WERI-Rb-1 (cell line): ENCODE data around the gene NADK.

Experiments
- DNase-seq: peaks from one replicate; pipeline ENCODE4 v3.0.0-alpha.2; 2020
- H3K27ac ChIP-seq: fragments of 250-450 bp; sonication (Bioruptor Pico); 2 replicates; pipeline ENCODE4 v1.5.1; 2020; ENCODE audit warnings: mild to moderate bottlenecking, moderate library complexity
- H3K27me3 ChIP-seq: fragments of 250-450 bp; sonication (Bioruptor Pico); 2 replicates; pipeline ENCODE4 v1.5.1; 2021; ENCODE audit warnings: mild to moderate bottlenecking, low read depth, moderate library complexity; ENCODE audit not compliant: insufficient read depth, severe bottlenecking
- H3K36me3 ChIP-seq: fragments of 250-450 bp; sonication (Bioruptor Pico); 2 replicates; pipeline ENCODE4 v1.5.1; 2020; ENCODE audit warnings: mild to moderate bottlenecking, moderate library complexity
- H3K4me3 ChIP-seq: 2 replicates; pipeline ENCODE4 v1.5.1; 2011; ENCODE audit warnings: low read depth, mild to moderate bottlenecking, control low read depth, low read length
- H3K9me3 ChIP-seq: fragments of 250-450 bp; sonication (Bioruptor Pico); 2 replicates; pipeline ENCODE4 v1.5.1; 2021; ENCODE audit warnings: mild to moderate bottlenecking, moderate library complexity; ENCODE audit not compliant: severe bottlenecking
- TF ChIP-seq, protein P1 (sequence below): IDR thresholded peaks from 2 replicates; pipeline ENCODE4 v1.5.1; 2011; ENCODE audit warnings: low read depth, mild to moderate bottlenecking, control low read depth, inconsistent platforms, low read length

The NADK gene

DNA sequence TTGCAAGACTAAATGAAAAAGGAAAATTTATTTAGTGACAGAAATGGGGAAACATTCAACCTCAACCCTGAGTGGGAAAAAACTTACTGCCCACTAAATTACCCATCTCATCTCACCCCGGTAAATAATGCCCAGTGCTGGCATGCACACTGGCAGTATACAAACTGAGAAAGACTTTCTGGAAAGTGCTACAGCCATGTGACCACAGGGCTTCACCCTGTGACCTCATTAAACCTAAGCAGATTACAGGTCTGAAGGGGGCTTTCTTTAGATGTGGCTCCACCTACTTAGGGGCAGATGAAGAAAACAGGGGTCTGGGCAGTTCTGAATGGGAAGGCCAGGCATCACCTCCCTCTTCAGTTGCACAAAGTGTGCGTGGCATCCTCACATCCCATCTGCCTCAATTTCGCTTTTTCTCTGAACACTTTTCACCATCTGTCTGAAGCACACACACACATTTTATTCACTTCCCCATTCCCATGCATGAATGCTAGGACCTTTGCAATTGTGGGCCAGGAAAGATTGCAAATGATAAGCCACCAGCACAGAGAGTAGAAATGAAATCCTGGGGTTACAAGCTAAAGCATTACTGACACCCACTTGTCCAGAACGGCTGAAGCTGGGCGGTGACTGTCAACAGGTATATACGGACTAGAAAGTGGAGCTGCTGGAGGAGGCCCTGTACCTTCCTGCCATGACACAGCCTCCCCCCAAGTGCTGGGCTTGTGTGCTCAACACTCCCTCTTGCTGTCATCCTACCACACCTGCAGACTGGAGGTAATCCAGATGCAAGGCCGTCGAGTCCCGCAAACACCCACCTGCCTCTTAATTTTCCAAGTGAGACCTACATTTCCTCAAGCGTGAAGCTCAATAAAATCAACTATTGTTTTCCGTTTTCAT is 2.7 kb downstream of the NADK start:
- peaks cover 33% of the 10 kb centered on the region for H3K36me3 ChIP-seq
- no peak overlapping the region for H3K4me3 ChIP-seq
- H3K27ac ChIP-seq, result no peak overlapping the region
- peaks cover 10% of the 10 kb centered on the region for H3K9me3 ChIP-seq
- H3K27me3 ChIP-seq, result no peaks in the 10 kb centered on the region
- TF ChIP-seq, protein P1, sequence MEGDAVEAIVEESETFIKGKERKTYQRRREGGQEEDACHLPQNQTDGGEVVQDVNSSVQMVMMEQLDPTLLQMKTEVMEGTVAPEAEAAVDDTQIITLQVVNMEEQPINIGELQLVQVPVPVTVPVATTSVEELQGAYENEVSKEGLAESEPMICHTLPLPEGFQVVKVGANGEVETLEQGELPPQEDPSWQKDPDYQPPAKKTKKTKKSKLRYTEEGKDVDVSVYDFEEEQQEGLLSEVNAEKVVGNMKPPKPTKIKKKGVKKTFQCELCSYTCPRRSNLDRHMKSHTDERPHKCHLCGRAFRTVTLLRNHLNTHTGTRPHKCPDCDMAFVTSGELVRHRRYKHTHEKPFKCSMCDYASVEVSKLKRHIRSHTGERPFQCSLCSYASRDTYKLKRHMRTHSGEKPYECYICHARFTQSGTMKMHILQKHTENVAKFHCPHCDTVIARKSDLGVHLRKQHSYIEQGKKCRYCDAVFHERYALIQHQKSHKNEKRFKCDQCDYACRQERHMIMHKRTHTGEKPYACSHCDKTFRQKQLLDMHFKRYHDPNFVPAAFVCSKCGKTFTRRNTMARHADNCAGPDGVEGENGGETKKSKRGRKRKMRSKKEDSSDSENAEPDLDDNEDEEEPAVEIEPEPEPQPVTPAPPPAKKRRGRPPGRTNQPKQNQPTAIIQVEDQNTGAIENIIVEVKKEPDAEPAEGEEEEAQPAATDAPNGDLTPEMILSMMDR, result no peak
- no peak for DNase-seq

DNA sequence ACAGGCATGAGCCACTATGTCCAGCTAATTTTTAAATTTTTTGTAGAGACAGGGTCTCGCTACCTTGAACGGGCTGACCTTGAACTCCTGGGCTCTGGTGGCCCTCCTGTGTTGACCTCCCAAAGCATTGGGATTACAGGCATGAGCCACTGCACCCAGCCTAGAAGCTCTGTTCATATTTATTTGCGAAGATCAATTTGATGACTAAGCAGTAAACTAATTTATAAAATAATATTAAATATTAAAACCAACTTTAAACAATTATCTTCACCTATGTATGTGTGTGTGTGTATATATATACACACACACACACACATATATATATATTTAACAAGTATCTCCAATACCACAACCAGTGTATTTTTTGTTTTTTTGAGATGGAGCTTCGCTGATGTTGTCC is 4.4 kb downstream of the NADK start:
- peaks cover 41% of the 10 kb centered on the region for H3K36me3 ChIP-seq
- TF ChIP-seq, protein P1, result no peak

DNA sequence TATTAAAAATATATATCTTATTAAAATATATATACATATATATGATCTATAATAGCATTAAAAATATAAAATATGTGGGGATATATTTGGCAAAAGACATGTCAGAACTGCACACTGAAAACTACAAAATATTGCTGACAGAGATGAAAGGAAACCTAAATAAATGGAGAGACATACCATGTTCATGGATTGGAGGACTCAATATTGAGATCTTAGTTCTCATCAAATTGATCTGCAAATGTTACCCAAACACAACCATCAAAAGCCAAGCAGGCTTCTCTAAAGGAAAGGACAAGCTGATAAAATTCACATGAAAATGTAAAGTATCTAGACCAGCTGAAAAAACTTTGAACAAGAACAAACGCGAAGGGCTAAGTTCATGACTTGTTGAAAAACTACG is 7.2 kb downstream of the NADK start:
- Histone ChIP-seq H3K36me3 (peaks cover 57% of the 10 kb centered on the region), H3K27me3 (no peaks in the 10 kb centered on the region), H3K4me3 (no peak overlapping the region), H3K9me3 (peaks cover 17% of the 10 kb centered on the region), H3K27ac (no peak overlapping the region)
- TF ChIP-seq, protein P1, result no peak
- no peak for DNase-seq

More for the DNA sequence above, 4.4 kb downstream of the NADK start:
- peaks cover 15% of the 10 kb centered on the region for H3K9me3 ChIP-seq
- no peak overlapping the region for H3K4me3 ChIP-seq
- no peaks in the 10 kb centered on the region for H3K27me3 ChIP-seq
- no peak overlapping the region for H3K27ac ChIP-seq
- no peak for DNase-seq

DNA sequence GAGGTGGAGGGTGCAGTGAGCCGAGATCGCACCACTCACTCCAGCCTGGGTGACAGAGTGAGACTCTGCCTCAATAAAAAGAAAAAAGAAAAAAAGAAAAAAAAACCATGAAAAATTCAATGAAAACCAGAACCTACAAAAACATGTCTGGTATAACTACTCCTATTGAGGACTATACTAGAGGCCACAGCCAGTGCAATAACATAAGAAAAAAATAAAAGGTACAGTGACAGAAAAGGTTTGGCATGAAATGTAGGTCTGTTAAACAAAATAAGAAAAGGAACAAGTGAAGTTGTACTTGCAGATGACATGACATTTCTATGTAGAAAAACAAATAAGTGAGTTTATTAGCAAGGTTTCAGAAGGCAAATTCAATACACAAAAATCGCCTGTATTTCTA is 8.2 kb downstream of the NADK start:
- Histone ChIP-seq H3K27ac (no peak overlapping the region), H3K9me3 (peaks cover 17% of the 10 kb centered on the region), H3K4me3 (no peak overlapping the region), H3K36me3 (peaks cover 63% of the 10 kb centered on the region), H3K27me3 (no peaks in the 10 kb centered on the region)
- no peak for DNase-seq
- TF ChIP-seq, protein P1, result no peak

DNA sequence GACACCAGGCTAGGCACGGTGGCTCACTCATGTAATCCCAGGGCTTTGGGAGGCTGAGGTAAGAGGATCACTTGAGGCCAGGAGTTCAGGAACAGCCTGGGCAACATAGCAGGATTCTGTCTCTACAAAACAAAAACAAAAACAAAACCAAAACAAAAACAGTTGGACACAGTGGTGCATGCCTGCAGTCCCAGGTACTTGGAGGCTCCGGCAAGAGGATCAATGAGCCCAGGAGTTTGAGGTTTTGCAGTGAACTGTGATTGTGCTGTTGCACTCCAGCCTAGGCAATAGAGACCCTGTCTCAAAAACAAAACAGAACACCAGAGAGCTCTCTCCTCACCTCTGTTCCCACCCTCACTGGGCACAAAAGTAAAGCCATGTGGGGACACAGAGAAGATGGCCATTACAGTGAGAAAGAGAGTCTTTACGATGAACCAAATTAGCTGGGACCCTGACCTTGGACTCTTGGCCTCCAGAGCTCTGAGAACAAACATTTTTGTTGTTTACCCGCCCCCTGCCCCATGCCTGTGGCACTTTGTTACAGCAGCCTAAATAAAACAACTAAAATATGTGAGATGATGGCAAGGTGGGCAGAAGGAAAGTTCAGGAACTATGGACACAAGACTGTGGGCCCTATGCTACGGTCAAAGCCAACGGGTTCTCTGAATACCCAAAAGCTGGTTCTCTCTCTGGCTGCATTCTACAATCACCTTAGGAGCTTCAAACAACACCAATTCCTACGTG is 9.8 kb downstream of the NADK start:
- H3K27ac ChIP-seq, result no peak overlapping the region
- no peaks in the 10 kb centered on the region for H3K27me3 ChIP-seq
- no peak for DNase-seq
- no peak overlapping the region for H3K4me3 ChIP-seq
- TF ChIP-seq, protein P1, result no peak
- H3K9me3 ChIP-seq, result peaks cover 17% of the 10 kb centered on the region
- peaks cover 68% of the 10 kb centered on the region for H3K36me3 ChIP-seq
